ENCODE results near the gene FUOM. TPM values are rescaled to one million over a fixed set of nuclear protein-coding genes. Genes with fewer than 3 reads are reported as not detected.
A peak's percentile ranks its signal among the peaks of the same experiment; 100 is the strongest.

FUOM gene
- total and polyA plus RNA-seq, 9 of the 15 experiments (the other 6 are each of a cell fraction or from before 2014, with no cell fraction given): 1.8 to 96.1 (median 27.0) TPM

DNA sequence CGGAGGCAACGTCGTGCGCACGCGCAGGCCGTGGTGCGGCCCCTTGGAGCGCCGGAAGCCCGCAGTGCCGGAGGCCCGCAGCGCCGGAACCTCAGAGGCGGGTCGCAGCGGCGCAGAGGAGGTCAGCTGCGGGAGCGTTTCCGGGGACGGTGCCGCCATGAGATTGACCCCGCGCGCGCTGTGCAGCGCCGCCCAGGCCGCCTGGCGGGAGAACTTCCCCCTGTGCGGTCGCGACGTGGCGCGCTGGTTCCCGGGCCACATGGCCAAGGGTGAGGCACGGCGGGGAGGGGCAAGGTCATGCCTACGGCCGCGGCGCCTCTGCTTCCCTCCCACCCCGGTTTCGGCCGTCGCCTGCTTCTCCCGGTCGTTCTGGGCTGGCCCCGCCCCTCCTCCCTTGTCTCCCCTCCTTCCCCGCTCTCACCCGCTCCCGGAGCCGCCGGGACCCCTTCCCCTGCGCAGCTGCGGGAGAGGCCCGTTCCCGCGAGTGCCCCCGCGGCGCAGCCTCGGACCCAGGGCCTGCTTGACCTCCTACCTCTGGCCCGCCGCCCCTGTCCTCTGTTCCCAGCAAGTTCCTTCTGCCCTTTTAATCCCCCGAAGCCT is 36.3 kb upstream of the FUOM start, which contains the start of gene MTG1 (continued):
- TF ChIP-seq HES1 (IDR thresholded peaks at IDR 0.05; ENCODE audit: low read depth) (no peak), HMBOX1 (IDR thresholded peaks at IDR 0.05) (no peak), NR4A1 (CRISPR knock-in tag; IDR thresholded peaks at IDR 0.05) (no peak), NR4A1 (tag; IDR thresholded peaks at IDR 0.05) (no peak), HMGXB4 (CRISPR knock-in tag; IDR thresholded peaks at IDR 0.05) (no peak), ZSCAN32 (CRISPR knock-in tag; IDR thresholded peaks at IDR 0.05) (no peak), SIN3A (IDR thresholded peaks at IDR 0.05; ENCODE audit: borderline replicate concordance in 2 of 2, control insufficient read depth in 1 of 2, low read depth in 2 of 2, low read length in 2 of 2) (peak in 1 of 2 experiments; percentile 84; a peak in 1 of 4 replicates), MGA (IDR thresholded peaks at IDR 0.05) (peak; percentile 77), ERF (CRISPR knock-in tag; IDR thresholded peaks at IDR 0.05) (no peak), KDM1A (IDR thresholded peaks at IDR 0.05) (no peak), KLF13 (tag; IDR thresholded peaks at IDR 0.05; ENCODE audit: borderline replicate concordance, low read depth) (peak; percentile 61; the same call in 1 of the 2 replicates)

All from K562 (cell line).